Retinal pigment epithelial cell (primary cell): Measurements from ENCODE around the gene B3GLCT.

Experiments
- DNase-seq: peaks from one replicate; pipeline ENCODE4 v3.0.0-alpha.2; 2010; ENCODE audit warnings: low read depth
- H3K4me3 ChIP-seq: 2 replicates; pipeline ENCODE4 v1.5.1; 2011; ENCODE audit warnings: mild to moderate bottlenecking, low read length, control low read depth, moderate library complexity
- TF ChIP-seq, protein P1 (sequence below): conservative IDR thresholded peaks from 2 replicates; pipeline ENCODE4 v1.5.1; 2011; ENCODE audit warnings: low read depth, low read length, control low read depth, inconsistent platforms

Gene B3GLCT

DNA sequence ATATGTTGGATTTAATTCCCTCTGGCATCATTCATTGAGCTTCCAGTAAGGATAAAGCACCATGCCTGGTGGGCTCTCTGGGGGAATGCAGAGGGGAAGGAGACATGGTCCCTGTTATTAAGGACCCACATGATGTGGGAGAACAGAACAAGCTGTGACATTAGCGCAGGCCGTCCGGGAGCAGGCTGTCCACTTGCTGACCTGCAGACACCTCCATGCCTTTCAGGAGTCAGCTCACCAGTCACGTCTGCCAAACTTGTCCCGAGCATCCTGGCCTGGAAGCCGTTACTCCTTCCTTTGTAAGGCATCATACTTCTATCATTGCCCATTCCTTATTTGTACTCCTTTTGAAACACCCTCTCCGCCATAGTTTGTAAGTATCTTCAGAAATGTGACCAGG, 23.4 kb downstream of the B3GLCT start:
- no peak overlapping the region for H3K4me3 ChIP-seq
- DNase-seq, result no peak
- TF ChIP-seq, protein P1, sequence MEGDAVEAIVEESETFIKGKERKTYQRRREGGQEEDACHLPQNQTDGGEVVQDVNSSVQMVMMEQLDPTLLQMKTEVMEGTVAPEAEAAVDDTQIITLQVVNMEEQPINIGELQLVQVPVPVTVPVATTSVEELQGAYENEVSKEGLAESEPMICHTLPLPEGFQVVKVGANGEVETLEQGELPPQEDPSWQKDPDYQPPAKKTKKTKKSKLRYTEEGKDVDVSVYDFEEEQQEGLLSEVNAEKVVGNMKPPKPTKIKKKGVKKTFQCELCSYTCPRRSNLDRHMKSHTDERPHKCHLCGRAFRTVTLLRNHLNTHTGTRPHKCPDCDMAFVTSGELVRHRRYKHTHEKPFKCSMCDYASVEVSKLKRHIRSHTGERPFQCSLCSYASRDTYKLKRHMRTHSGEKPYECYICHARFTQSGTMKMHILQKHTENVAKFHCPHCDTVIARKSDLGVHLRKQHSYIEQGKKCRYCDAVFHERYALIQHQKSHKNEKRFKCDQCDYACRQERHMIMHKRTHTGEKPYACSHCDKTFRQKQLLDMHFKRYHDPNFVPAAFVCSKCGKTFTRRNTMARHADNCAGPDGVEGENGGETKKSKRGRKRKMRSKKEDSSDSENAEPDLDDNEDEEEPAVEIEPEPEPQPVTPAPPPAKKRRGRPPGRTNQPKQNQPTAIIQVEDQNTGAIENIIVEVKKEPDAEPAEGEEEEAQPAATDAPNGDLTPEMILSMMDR, result no peak

DNA sequence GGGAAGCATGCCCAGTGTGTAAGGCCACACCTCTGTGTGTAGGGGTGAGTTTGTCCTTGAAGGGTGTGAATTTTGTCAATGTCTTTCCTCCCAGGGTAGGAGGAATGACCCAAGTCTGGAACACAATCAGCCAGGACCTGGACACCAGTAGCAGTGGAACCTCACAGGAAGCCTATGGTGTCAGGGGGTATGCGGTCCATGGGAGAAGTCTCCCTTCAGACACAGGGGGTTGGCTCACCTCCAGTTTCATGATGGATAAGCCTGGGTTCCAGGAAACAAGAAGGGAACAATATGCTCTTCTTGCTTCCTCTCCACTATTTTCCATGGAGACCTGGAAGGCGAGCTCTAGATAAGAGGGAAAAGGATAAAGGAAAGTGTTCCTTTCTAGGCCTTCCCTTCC, 23.9 kb downstream of the B3GLCT start:
- no peak for DNase-seq
- no peak overlapping the region for H3K4me3 ChIP-seq
- TF ChIP-seq, protein P1, result no peak

DNA sequence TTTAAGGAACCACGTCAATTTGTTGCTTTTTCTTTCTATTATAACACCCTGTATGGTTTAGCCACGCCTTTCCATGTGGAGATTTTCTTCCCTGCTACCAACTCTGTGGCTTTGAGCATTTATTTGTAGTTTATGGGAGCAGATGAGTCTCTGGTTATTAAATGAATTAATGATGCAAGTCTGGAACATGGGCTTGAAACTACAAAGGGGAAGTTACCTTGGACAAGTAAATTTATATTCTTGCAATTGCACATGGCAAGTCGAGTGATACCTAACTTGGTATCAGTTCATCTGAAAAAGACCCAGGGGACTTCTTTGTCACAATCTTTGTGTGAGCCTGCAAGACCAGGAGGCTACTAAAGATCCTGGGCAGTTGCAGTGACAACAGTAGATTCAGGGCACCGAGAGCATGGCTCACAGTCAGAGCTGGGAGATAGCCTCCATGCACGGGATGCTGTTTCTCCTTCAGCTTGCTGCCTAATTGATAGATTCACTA, 24.4 kb downstream of the B3GLCT start:
- DNase-seq, result no peak
- TF ChIP-seq, protein P1, result no peak
- H3K4me3 ChIP-seq, result no peak overlapping the region

DNA sequence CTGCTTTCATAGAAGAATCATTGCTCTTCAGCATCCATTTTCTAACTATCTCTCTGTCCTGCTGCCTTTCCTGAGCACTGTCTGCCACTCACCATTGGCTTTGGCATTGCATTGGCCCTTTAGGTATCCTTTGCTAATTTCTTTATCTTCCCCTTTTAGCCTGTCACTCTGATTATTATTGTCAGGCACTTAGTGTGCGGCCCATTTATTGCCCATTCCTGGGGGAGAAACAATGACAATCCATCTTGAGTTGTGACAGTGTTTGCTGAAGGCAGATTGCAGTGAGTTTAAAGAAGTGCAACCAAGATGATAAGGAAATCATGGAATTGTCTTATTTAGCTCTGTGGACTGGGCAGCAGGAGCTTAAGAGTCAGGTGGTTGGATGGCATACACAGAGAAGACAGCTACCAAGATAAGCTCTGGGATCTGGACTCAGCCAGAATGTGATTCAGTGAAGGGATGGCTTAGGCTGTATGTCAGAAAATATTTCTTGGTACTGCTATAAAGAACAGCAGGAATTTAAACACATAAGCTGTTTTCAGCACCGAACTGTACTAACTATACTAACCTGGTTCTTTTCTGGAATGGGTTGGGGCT, 25.3 kb downstream of the B3GLCT start:
- H3K4me3 ChIP-seq, result no peak overlapping the region
- DNase-seq, result no peak
- TF ChIP-seq, protein P1, result no peak

DNA sequence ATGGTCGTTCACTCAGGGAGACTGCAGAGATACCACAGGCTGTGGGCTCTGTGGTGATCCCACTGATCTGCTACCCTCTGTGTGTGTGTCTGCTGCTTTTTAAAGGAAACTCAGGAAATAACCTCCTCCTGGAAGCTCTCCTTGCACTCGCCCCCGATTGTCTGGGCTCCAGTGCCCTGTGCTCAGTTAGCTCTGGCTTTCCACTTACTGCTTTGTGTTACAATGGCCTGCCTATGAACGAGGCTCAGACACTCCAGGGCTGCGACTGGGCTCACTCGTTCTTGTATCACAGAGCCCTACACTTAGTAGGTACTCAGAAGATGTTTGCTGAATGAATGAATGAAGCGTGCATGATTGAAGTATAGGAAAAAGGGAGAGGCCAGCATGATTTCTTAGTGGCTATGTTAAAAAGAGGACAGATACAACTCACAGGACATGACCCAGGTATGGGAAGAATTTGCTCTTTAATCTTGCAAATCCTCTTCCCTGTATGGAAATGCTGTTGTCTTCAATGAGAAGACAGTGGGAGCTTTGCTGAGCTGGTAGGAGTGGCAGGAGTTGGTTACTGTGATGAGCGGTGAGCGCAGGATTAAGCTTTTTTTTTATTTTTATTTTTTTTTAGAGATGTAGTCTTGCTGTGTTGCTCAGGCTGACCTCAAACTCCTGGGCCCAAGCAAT, 26.4 kb downstream of the B3GLCT start:
- TF ChIP-seq, protein P1, result no peak
- no peak overlapping the region for H3K4me3 ChIP-seq
- DNase-seq, result no peak

DNA sequence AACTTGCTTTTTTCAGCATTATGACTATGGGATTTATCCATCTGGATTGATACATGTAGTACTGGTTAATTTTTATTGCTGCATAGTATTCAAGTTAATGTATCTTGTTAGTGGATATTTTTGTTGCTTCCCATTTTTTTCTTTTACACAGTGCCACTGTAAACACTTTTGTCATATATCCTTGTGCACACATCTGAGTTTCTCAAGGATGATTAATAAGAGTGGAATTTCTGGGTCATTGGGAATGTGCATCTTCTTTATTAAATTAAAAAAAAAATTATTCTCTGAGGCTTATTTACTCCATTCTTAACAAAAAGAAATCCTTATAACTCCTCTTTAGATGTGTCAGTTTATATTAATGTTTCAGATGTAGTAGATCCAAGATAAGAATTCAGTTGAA, 27.3 kb downstream of the B3GLCT start:
- TF ChIP-seq, protein P1, result no peak
- no peak for DNase-seq
- H3K4me3 ChIP-seq, result no peak overlapping the region

DNA sequence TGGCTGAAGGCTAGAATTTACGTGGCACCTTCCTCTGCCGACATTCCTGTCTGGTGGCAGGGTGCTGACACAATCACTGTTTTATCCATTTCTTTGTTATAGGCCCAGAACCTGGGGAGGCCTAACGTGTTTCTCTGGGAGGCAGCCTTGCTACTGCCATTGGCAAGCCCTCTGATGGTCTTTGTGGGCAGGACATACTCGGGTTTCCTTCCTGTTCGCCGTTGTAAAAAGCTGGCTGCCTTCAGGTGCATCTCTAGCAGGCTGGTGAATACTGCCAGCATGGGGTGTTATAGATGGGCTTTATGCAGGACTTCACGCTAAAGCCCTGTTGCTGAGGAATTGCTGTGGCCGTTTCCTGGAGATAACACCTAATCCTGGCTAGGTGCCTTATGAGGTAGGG, 28.1 kb downstream of the B3GLCT start:
- TF ChIP-seq, protein P1, result no peak
- DNase-seq, result no peak
- H3K4me3 ChIP-seq, result no peak overlapping the region
